Right lobe of liver (tissue), 6 donors: Measurements from ENCODE around the gene CABYR. TPM values are rescaled to one million over a fixed set of nuclear protein-coding genes. Genes with fewer than 3 reads are reported as not detected.

ENCODE experiments used
- ATAC-seq, 4 donors: fragments of 200-7000 bp; cut with Tn5 transposase; one replicate each; pipeline ENCODE4 v1.9.1; 2020; ENCODE audit warnings: mild to moderate bottlenecking in 4 of 4, moderate library complexity in 4 of 4
- DNase-seq, 3 donors: peaks; one replicate each; pipeline ENCODE4 v3.0.0-alpha.2; 2020
- H3K27ac ChIP-seq, 3 donors: fragments of 200-600 bp; one replicate each; pipeline ENCODE4 v1.8.0; 2022
- H3K27me3 ChIP-seq, 2 donors: fragments of 200-600 bp; one replicate each; pipeline ENCODE4 v1.8.0; 2022
- H3K36me3 ChIP-seq, 4 donors: fragments of 200-600 bp; sonication (generic) in 1 of 4; one replicate each; pipeline versions ENCODE4 v1.5.1 to v1.8.0; 2017 to 2022; ENCODE audit warnings: control low read depth in 1 of 4
- H3K4me1 ChIP-seq, 4 donors: fragments of 200-600 bp; sonication (generic) in 1 of 4; one replicate each; pipeline versions ENCODE4 v1.5.1 to v1.8.0; 2017 to 2022; ENCODE audit warnings: control low read depth in 1 of 4
- H3K4me3 ChIP-seq, 3 donors: fragments of 200-600 bp; one replicate each; pipeline ENCODE4 v1.8.0; 2022
- H3K9me3 ChIP-seq, 4 donors: fragments of 200-600 bp; sonication (generic) in 1 of 4; one replicate each; pipeline versions ENCODE4 v1.5.1 to v1.8.0; 2017 to 2022; ENCODE audit warnings: control low read depth in 1 of 4
- CTCF ChIP-seq, 4 donors: fragments of 200-600 bp in 3 of 4; fragments of 450-650 bp in 1 of 4; IDR thresholded peaks; one replicate each; pipeline versions ENCODE4 v1.5.1 to v1.8.0; 2016 to 2022; ENCODE audit warnings: antibody characterized with exemption in 4 of 4, mild to moderate bottlenecking in 2 of 4
- POLR2A ChIP-seq: fragments of 450-650 bp; IDR thresholded peaks from one replicate; pipeline ENCODE4 v1.6.1; 2017; ENCODE audit warnings: antibody characterized with exemption, mild to moderate bottlenecking
- WGBS: methylation state at CpG from one replicate; pipeline ENCODE4 v1.1.6; 2018; ENCODE audit warnings: low coverage, low lambda C conversion rate; ENCODE audit not compliant: insufficient coverage; ENCODE audit errors: missing lambda C conversion rate; 5-methylcytosine and 5-hydroxymethylcytosine counted together
- intact Hi-C, 2 donors: fragments of 100-400 bp; cut with DNase I; formaldehyde crosslinking; loops; one replicate each; pipeline versions ENCODE4 v1.11.2 to v1.14.1; 2022
- total RNA-seq, 6 experiments: library from RNA; depleted of rRNA in 2 of 6; stranded (reverse); fragments of >200 nt in 2 of 6; fragmentation: NEBNext Ultra II Directional in 3 of 6; extraction: Animal tissue kit (Norgen Biotek cat#: 25700) in 3 of 6; gene quantifications; one replicate each; pipeline versions ENCODE4 v1.1.0 to v1.2.4, GENCODE V29; 2016 to 2023
- donor health status: DM: no; HTN: yes; CAD: no.
- donor health status: DM: no; HTN: no; CAD: no.
- donor health status: DM: no; HTN: no; CAD: no.
- donor health status: DM: no; HTN: yes; CAD: no.
- donor health status: DM: no; HTN: yes; CAD: no.

Gene CABYR
- total RNA-seq, 6 experiments from 2014 or later: 0.31 to 7.5 (median 3.7) TPM; not detected in 2

- Histone ChIP-seq H3K27me3 (no peaks in the 10 kb centered on the region), H3K36me3 (no peaks in the 10 kb centered on the region), H3K9me3 (no peaks in the 10 kb centered on the region), H3K4me3 (no peak overlapping the region), H3K27ac (peak overlapping the region in 1 of 3 donors; percentile 19), H3K4me1 (peaks cover 0 to 15% (median 0%) of the 10 kb centered on the region in 4 donors)
- ATAC-seq (peak; percentile 80 to 90 (median 83)), DNase-seq (peak in 2 of 3 donors; percentile 40 to 69)
- TF ChIP-seq POLR2A: no peak
- TF ChIP-seq CTCF (IDR thresholded peaks at IDR 0.05): peak; percentile 47 to 79 (median 64)
- 48% methylated on average over 5 of the region's 7 CpGs for WGBS
- intact Hi-C loops: no loop called here
Measured at GRCh38 chr18:24176727-24177416, 38.0 kb downstream of the CABYR start.

- WGBS: 34% methylated on average over 5 of the region's 5 CpGs
- Histone ChIP-seq H3K27me3 (no peaks in the 10 kb centered on the region), H3K4me1 (peaks cover 0 to 15% (median 0%) of the 10 kb centered on the region in 4 donors), H3K9me3 (no peaks in the 10 kb centered on the region), H3K27ac (peak overlapping the region in 1 of 3 donors; percentile 19), H3K36me3 (no peaks in the 10 kb centered on the region), H3K4me3 (no peak overlapping the region)
- no peak for TF ChIP-seq CTCF (IDR thresholded peaks at IDR 0.05)
- TF ChIP-seq POLR2A: no peak
- DNase-seq (no peak), ATAC-seq (peak; percentile 49 to 61 (median 52))
- intact Hi-C loops: no loop called here
Measured at GRCh38 chr18:24177499-24178133, 38.8 kb downstream of the CABYR start.

- no peak overlapping the region for H3K4me3 ChIP-seq
- WGBS: 80% methylated on average over 1 of the region's 1 CpG
- TF ChIP-seq POLR2A (no peak), CTCF (IDR thresholded peaks at IDR 0.05) (no peak)
- ATAC-seq (no peak), DNase-seq (no peak)
- no peaks in the 10 kb centered on the region for H3K36me3 ChIP-seq
- H3K4me1 ChIP-seq: peaks cover 0 to 15% (median 0%) of the 10 kb centered on the region in 4 donors
- no peak overlapping the region for H3K27ac ChIP-seq
- H3K27me3 ChIP-seq: no peaks in the 10 kb centered on the region
- intact Hi-C loops: no loop called here
- H3K9me3 ChIP-seq: no peaks in the 10 kb centered on the region
Measured at GRCh38 chr18:24180048-24180447, 41.2 kb downstream of the CABYR start.

- 86% methylated on average over 2 of the region's 2 CpGs for WGBS
- Histone ChIP-seq H3K4me1 (peaks cover 0 to 11% (median 0%) of the 10 kb centered on the region in 4 donors), H3K36me3 (no peaks in the 10 kb centered on the region), H3K27ac (no peak overlapping the region), H3K27me3 (no peaks in the 10 kb centered on the region), H3K9me3 (no peaks in the 10 kb centered on the region), H3K4me3 (no peak overlapping the region)
- ATAC-seq: no peak
- intact Hi-C loops: no loop called here
- TF ChIP-seq CTCF (IDR thresholded peaks at IDR 0.05) (no peak), POLR2A (no peak)
- no peak for DNase-seq
Measured at GRCh38 chr18:24181806-24182205, 42.9 kb downstream of the CABYR start.
